Activated CD8-positive, alpha-beta memory T cell treated with anti-CD3 and anti-CD28 coated beads for 48 hours (primary cell): ENCODE results near the gene IGSF21.

ENCODE experiments used
- DNase-seq, 3 experiments: peaks; one replicate each; pipeline ENCODE4 v3.0.0-alpha.2; 2020; ENCODE audit warnings: low read depth in 2 of 3, low spot score in 2 of 3

Gene IGSF21

GRCh38 chr1:18094096-18094495, 13.5 kb upstream of the IGSF21 start:
- DNase-seq, result no peak

DNA sequence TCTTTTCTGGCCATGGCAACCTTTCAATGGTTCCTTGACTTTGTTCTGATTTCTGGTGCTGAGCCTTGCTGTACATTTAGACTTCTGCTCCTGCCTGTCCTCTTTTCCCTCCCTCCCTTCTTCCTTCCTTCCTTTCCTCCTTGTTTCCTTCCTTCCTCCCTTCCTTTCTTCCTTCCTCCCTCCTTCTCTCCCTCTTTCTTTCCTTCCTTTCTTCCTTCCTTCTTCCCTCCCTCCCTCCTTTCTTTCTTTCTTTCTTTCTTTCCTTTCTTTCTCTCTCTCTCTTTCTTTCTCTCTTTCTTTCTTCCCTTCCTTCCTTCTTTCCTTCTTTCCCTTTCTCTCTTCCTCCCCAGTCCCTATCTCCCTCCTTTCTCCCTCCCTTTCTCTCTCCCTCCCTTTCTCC, 10.4 kb upstream of the IGSF21 start:
- no peak for DNase-seq

DNA sequence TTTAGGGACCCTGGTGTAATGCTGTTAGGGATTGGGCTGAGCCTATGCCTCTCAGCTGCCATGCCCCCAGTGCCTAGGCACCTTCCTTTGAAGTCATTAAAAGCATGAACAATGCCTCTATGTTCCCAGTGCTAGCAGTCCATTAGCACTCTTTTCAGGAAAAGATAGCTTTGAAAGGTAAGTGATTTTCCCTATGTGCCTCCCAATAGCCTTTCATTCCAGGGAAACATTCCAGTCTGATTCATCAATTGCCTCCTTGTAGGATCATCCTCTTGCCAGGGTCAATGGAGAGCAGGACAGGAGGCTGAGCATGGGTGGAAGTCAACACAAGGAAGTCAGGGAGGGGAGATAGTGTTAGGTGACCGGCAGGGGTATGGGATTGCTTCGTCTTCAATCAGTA, 8.6 kb upstream of the IGSF21 start:
- DNase-seq, result no peak

DNA sequence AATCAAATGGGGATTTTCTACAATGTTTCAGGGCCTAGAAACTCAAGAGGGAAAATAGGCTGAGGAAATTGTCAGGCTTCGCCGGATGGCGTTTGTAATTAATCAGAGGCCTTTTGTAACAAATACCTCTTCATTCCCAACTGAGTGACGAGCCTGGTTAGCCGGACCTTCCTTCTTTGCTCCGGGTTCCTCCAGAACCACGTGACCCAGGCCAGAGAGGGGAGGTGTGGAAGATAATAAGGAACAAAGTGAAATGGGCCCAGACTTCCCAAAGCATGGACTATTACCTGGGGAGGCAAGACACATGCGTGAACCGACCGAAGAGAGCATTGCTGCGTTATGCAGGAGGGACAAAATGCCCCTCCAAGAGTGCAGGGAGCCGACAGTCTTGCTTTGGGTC, 7.5 kb upstream of the IGSF21 start:
- no peak for DNase-seq

- no peak for DNase-seq
These were observed 7.0 kb upstream of the IGSF21 start for GRCh38 chr1:18100491-18101063.

DNA sequence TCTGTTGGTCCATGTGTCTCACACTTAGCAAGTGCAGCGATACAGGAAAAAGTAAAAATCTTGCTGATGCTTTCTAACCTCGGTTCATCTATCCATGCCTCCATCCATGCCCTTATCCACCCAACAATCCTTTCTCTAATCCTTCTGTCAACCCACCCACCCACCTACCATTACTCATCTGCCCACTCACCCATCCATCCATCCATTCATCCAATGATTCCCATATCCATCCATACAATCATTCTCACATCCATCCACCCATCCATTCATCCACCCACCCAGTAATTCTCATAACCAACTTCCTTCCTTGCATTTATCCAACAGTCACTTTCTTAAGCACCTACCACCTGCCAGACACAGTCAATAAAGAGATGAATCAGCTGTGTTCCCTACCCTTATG, 6.1 kb upstream of the IGSF21 start:
- DNase-seq, result no peak

- DNase-seq, result no peak
These were observed 3.7 kb upstream of the IGSF21 start for GRCh38 chr1:18103788-18104421.

DNA sequence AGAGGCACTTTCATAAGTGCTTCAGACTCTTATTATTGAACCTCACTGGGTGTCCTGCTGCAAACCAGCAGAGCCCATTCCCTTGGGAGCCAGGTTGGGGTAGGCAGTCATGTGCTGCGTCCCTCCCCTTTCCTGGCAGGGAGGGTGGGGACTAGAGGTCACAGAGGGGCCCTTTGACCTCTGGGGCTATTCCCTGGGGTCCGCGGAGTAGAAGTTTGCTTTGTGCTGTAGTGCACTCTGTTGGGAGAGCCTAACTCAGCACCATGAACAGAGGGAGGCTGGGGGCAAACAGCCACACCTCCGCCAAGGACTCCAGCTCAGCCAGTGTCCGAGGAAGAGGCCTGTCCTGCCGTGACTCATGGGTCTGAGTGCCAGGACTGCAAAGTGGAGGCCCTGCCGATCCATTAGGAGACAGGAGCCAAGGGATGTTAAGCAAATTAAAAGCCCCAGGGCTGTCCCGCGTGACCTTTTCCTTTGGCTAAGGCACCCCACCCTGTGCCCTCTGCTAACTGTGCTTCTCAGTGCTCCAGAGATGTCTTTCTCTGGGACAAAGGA, 3.0 kb upstream of the IGSF21 start:
- no peak for DNase-seq

DNA sequence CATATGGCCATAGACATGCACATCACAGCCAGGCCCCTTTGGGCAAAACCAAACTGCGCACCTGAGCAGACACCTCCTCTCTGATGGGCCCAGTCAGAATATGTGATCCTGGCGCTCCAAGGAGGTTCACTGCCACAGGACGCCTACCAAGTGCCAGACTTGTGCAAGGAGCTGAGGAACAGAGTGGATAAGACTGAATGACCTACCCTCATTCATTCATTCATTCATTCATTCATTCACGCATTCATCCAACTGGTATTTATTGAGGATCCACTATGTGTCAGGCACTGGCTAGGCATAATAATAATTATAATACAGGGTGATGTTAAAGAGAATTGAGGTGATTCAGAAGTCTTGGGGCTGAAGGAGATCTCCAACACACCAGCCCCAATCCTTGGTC, 2.4 kb upstream of the IGSF21 start:
- no peak for DNase-seq

DNA sequence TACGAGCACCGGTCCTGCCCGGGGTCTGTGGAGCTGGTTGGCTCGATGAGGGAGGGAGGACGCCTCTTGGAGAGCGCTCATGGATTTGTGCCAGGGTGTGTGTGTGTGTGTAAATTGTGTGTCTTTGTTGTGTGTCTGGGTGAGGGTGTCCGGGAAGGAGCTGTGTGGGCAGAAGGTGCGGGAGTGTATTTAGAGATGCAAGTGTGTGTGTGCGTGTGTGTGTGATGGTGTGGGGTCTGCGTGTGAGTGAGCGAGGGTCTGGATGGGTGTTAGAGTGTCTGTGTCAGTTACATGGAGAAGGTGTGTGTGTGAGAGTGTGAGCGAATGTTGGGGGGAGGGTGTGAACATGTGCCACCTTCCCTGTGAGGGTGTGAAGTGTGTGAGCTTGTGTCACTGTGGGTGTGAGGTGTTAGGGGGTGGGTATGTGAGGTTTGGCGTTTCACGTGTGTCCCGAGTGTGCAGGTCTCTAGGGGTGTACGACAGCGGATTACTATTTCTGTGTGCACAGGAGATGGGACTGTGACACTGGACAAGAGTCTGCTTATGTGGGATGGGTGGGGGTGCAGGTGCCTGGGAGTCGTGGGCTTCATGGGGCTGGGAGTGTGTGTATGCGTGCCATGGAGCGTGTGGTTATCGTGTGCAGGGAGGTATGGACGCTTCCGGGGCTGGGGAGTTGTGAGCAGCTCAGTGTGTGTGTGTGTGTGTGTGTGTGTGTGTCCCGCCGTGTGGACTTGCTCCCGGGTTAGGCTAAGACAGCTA, 880 bp downstream of the IGSF21 start:
- no peak for DNase-seq

GRCh38 chr1:18109058-18109755, 1.6 kb downstream of the IGSF21 start:
- DNase-seq, result no peak

- no peak for DNase-seq
These were observed 2.4 kb downstream of the IGSF21 start for GRCh38 chr1:18109756-18110597.

DNA sequence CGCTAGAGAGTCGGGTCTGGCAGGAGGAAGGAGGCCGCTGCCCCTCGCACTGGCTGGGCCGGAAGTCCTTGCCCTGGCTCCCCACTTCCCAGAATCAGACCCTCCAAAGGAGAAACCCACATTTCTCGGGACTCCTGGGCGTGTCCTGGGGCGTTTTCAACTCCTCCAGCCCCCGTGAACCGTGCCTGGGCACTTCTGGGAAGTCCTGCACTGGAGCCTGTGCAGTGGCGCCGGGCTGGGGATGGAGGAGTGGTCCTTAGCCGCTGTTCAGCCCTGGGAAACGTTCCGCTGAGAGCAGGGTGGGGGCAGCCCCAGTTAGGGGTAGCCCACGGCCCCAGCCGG, 3.0 kb downstream of the IGSF21 start:
- no peak for DNase-seq

- no peak for DNase-seq
These were observed 3.4 kb downstream of the IGSF21 start for GRCh38 chr1:18110968-18111367.

GRCh38 chr1:18111605-18112297, 4.2 kb downstream of the IGSF21 start:
- DNase-seq, result no peak

DNA sequence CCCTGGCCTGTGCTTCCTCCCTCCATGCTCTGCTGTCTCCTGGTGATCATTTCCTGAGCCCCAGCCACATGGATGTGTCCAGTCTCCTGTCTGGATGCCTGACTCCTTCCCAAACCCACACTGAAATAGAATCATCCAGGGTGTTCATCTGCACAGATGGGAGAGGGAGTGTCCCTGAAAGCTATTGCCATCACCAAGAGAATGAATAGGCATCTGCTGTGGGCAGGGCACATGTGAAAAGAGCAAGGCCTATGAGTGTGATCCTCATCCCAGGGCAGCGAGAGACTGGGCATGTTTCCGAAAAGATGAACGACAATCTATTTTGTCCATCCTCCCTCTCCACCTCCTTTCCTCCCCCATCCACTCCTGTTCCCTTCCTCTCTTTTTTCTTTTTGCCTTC, 5.0 kb downstream of the IGSF21 start:
- DNase-seq, result no peak

- DNase-seq, result no peak
These were observed 7.3 kb downstream of the IGSF21 start for GRCh38 chr1:18114726-18115410.

GRCh38 chr1:18116777-18117176, 9.2 kb downstream of the IGSF21 start:
- DNase-seq, result no peak

- DNase-seq, result no peak
These were observed 10.5 kb downstream of the IGSF21 start for GRCh38 chr1:18118078-18118477.

- no peak for DNase-seq
These were observed 10.9 kb downstream of the IGSF21 start for GRCh38 chr1:18118491-18118890.
